Omental fat pad (tissue), 4 donors: Measurements from ENCODE around the gene CRYZ. TPM values are rescaled to one million over a fixed set of nuclear protein-coding genes. Genes with fewer than 3 reads are reported as not detected.

Source experiments
- ATAC-seq: fragments of 150-250 bp; one replicate; pipeline ENCODE4 v1.9.1; 2016; ENCODE audit warnings: mild to moderate bottlenecking, moderate library complexity; ENCODE audit not compliant: low FRiP score
- DNase-seq: peaks from one replicate; pipeline ENCODE4 v3.0.0-alpha.2; 2019; ENCODE audit warnings: low spot score
- CTCF ChIP-seq, 3 donors: fragments of 450-650 bp; IDR thresholded peaks; one replicate each; pipeline ENCODE4 v1.5.1; 2016 to 2017; ENCODE audit warnings: antibody characterized with exemption in 3 of 3, mild to moderate bottlenecking in 3 of 3, moderate library complexity in 2 of 3
- total RNA-seq, 4 donors: library from RNA; depleted of rRNA; stranded (reverse); fragments of >200 nt; gene quantifications; one replicate each; pipeline ENCODE4 v1.1.0, GENCODE V29; 2016

CRYZ gene
- total RNA-seq, 4 donors from 2014 or later = 9.1 to 33.2 (median 22.6) TPM

GRCh38 chr1:74681851-74682250 lies 51.0 kb downstream of the CRYZ start:
- DNase-seq = no peak
- TF ChIP-seq CTCF (IDR thresholded peaks at IDR 0.05) = no peak
- ATAC-seq = no peak

- ATAC-seq (no peak), DNase-seq (no peak)
- no peak for TF ChIP-seq CTCF (IDR thresholded peaks at IDR 0.05)
Measured at GRCh38 chr1:74681449-74681848, 51.4 kb downstream of the CRYZ start.

GRCh38 chr1:74681001-74681400 lies 51.8 kb downstream of the CRYZ start:
- no peak for TF ChIP-seq CTCF (IDR thresholded peaks at IDR 0.05)
- no peak for ATAC-seq
- no peak for DNase-seq

- TF ChIP-seq CTCF (IDR thresholded peaks at IDR 0.05) = no peak
- ATAC-seq (no peak), DNase-seq (no peak)
Measured at GRCh38 chr1:74679811-74680210, 53.0 kb downstream of the CRYZ start.

GRCh38 chr1:74677926-74678325 lies 54.9 kb downstream of the CRYZ start:
- ATAC-seq (no peak), DNase-seq (no peak)
- TF ChIP-seq CTCF (IDR thresholded peaks at IDR 0.05) = no peak

GRCh38 chr1:74674278-74675048 lies 58.4 kb downstream of the CRYZ start:
- DNase-seq (no peak), ATAC-seq (no peak)
- TF ChIP-seq CTCF (IDR thresholded peaks at IDR 0.05) = no peak
